ENCODE data around the gene HOXA6. TPM values are rescaled to one million over a fixed set of nuclear protein-coding genes. Genes with fewer than 3 reads are reported as not detected.

HOXA6 gene
- total RNA-seq, 4 donors from 2014 or later: 1.1 to 13.1 (median 6.4) TPM

- DNase-seq (ENCODE audit: low spot score) (no peak), ATAC-seq (ENCODE audit: low FRiP score) (no peak)
- TF ChIP-seq CTCF (IDR thresholded peaks at IDR 0.05): no peak
Measured at GRCh38 chr7:27131390-27131819, 16.2 kb downstream of the HOXA6 start.

GRCh38 chr7:27130540-27131389 lies 16.8 kb downstream of the HOXA6 start, which contains the start of gene HOXA4:
TSS of gene HOXA4 (minus strand) at chr7:27130757. CDS start at chr7:27130733, 24 bp downstream.
- ATAC-seq (ENCODE audit: low FRiP score): peak; percentile 90
- no peak for TF ChIP-seq CTCF (IDR thresholded peaks at IDR 0.05)
- peak; percentile 87 for DNase-seq (ENCODE audit: low spot score)

- DNase-seq (ENCODE audit: low spot score) (peak; percentile 22), ATAC-seq (ENCODE audit: low FRiP score) (peak; percentile 24)
Measured at GRCh38 chr7:27129729-27130539, 17.6 kb downstream of the HOXA6 start.

GRCh38 chr7:27128776-27129728 lies 18.5 kb downstream of the HOXA6 start:
- no peak for TF ChIP-seq CTCF (IDR thresholded peaks at IDR 0.05)
- DNase-seq (ENCODE audit: low spot score) (peak; percentile 22), ATAC-seq (ENCODE audit: low FRiP score) (no peak)

More at GRCh38 chr7:27129729-27130539, 17.6 kb downstream of the HOXA6 start:
- TF ChIP-seq CTCF (IDR thresholded peaks at IDR 0.05): no peak

GRCh38 chr7:27128034-27128433 lies 19.5 kb downstream of the HOXA6 start:
- TF ChIP-seq CTCF (IDR thresholded peaks at IDR 0.05): no peak
- DNase-seq (ENCODE audit: low spot score): no peak
- ATAC-seq (ENCODE audit: low FRiP score): no peak

GRCh38 chr7:27126596-27127327 lies 20.8 kb downstream of the HOXA6 start:
- ATAC-seq (ENCODE audit: low FRiP score): no peak
- DNase-seq (ENCODE audit: low spot score): no peak
- no peak for TF ChIP-seq CTCF (IDR thresholded peaks at IDR 0.05)
